HuH-7 (cell line): ENCODE results near the gene PYURF.
A peak's percentile ranks its signal among the peaks of the same experiment; 100 is the strongest.
"Not testable (repeated sequence)": the region's sequence is repeated elsewhere in the genome, so short reads cannot be mapped to it uniquely, and the experiment has no call there.

Source experiments
- DNase-seq: peaks from one replicate; pipeline ENCODE4 v3.0.0; 2011; ENCODE audit warnings: low spot score

The PYURF gene

GRCh38 chr4:88523325-88524129, at the start of gene PYURF:
PYURF (minus strand) TSS chr4:88523776; CDS start chr4:88523700, 76 bp downstream.
- peak; percentile 70 for DNase-seq

GRCh38 chr4:88570001-88570400, 46.4 kb upstream of the PYURF start:
- DNase-seq = no peak

- DNase-seq = no peak
These were observed 44.0 kb upstream of the PYURF start for GRCh38 chr4:88567591-88567990.

GRCh38 chr4:88549815-88550214, 26.2 kb upstream of the PYURF start:
- no peak for DNase-seq

GRCh38 chr4:88539322-88540068, 15.9 kb upstream of the PYURF start:
- DNase-seq = not testable (repeated sequence)

GRCh38 chr4:88537709-88538108, 14.1 kb upstream of the PYURF start:
- DNase-seq = no peak

- no peak for DNase-seq
These were observed 11.6 kb upstream of the PYURF start for GRCh38 chr4:88535090-88535755.

- DNase-seq = no peak
These were observed 10.6 kb upstream of the PYURF start for GRCh38 chr4:88533937-88534750.

GRCh38 chr4:88533088-88533790, 9.7 kb upstream of the PYURF start:
- DNase-seq = no peak

GRCh38 chr4:88531549-88531948, 8.0 kb upstream of the PYURF start:
- no peak for DNase-seq

- DNase-seq = no peak
These were observed 5.3 kb upstream of the PYURF start for GRCh38 chr4:88528861-88529260.

GRCh38 chr4:88527787-88528186, 4.2 kb upstream of the PYURF start:
- no peak for DNase-seq

GRCh38 chr4:88526221-88526815, 2.7 kb upstream of the PYURF start:
- no peak for DNase-seq

- DNase-seq = no peak
These were observed 595 bp upstream of the PYURF start for GRCh38 chr4:88524171-88524570.

- DNase-seq = no peak
These were observed 763 bp downstream of the PYURF start for GRCh38 chr4:88522702-88523324.

- DNase-seq = no peak
These were observed 4.7 kb downstream of the PYURF start for GRCh38 chr4:88518911-88519310.

GRCh38 chr4:88517825-88518224, 5.8 kb downstream of the PYURF start:
- no peak for DNase-seq

- no peak for DNase-seq
These were observed 6.8 kb downstream of the PYURF start for GRCh38 chr4:88516746-88517145.

- no peak for DNase-seq
These were observed 8.7 kb downstream of the PYURF start for GRCh38 chr4:88514557-88515511.
